Lung (tissue), 12 donors: ENCODE measurements around the gene MOK. TPM values are rescaled to one million over a fixed set of nuclear protein-coding genes. Genes with fewer than 3 reads are reported as not detected.

ENCODE experiments used
- ATAC-seq: fragments of 200-7000 bp; cut with Tn5 transposase; one replicate; pipeline ENCODE4 v1.9.1; 2020; ENCODE audit warnings: moderate number of reproducible peaks; ENCODE audit not compliant: insufficient read depth, low FRiP score
- DNase-seq, 3 donors: peaks; one replicate each; pipeline ENCODE4 v3.0.0-alpha.2; 2013 to 2017
- H3K27ac ChIP-seq, 2 donors: one replicate each; pipeline ENCODE4 v1.5.1; 2013; ENCODE audit warnings: mild to moderate bottlenecking in 2 of 2, moderate library complexity in 2 of 2, control low read depth in 1 of 2, inconsistent platforms in 1 of 2, low read depth in 1 of 2, low read length in 1 of 2
- H3K27me3 ChIP-seq, 3 donors: one replicate each; pipeline ENCODE4 v1.5.1; 2013; ENCODE audit warnings: low read length in 2 of 3; ENCODE audit not compliant: control insufficient read depth in 3 of 3, insufficient read depth in 3 of 3
- H3K36me3 ChIP-seq, 4 donors: one replicate each; pipeline ENCODE4 v1.5.1; 2013; ENCODE audit warnings: low read length in 4 of 4, mild to moderate bottlenecking in 1 of 4, moderate library complexity in 1 of 4; ENCODE audit not compliant: control insufficient read depth in 4 of 4, insufficient read depth in 4 of 4
- H3K4me1 ChIP-seq, 5 donors: one replicate each; pipeline ENCODE4 v1.5.1; 2013; ENCODE audit warnings: low read length in 5 of 5, mild to moderate bottlenecking in 2 of 5, moderate library complexity in 1 of 5; ENCODE audit not compliant: control insufficient read depth in 5 of 5, insufficient read depth in 5 of 5
- H3K4me3 ChIP-seq: one replicate; pipeline ENCODE4 v1.5.1; 2013; ENCODE audit warnings: mild to moderate bottlenecking, control low read depth, moderate library complexity
- H3K9ac ChIP-seq, 2 donors: one replicate each; pipeline ENCODE4 v1.5.1; 2013; ENCODE audit warnings: low read length in 2 of 2, control low read depth in 1 of 2; ENCODE audit not compliant: insufficient read depth in 1 of 2
- H3K9me3 ChIP-seq, 4 donors: one replicate each; pipeline ENCODE4 v1.5.1; 2013; ENCODE audit warnings: low read length in 3 of 4, mild to moderate bottlenecking in 1 of 4, moderate library complexity in 1 of 4; ENCODE audit not compliant: control insufficient read depth in 4 of 4, insufficient read depth in 3 of 4
- WGBS, 2 donors: extraction: QIAGEN DNeasy Blood & Tissue Kit; methylation state at CpG; one replicate each; pipeline ENCODE4 v1.1.7; 2013; 5-methylcytosine and 5-hydroxymethylcytosine counted together
- polyA plus RNA-seq, 2 donors: library from polyadenylated mRNA; stranded (reverse); fragments of 200-250 nt; gene quantifications; one replicate each; pipeline ENCODE4 v1.2.1, GENCODE V29; 2013
- total RNA-seq, 2 donors: library from RNA; depleted of rRNA in 1 of 2; stranded (reverse); fragments of >200 nt in 1 of 2; gene quantifications; one replicate each; pipeline ENCODE4 v1.2.1, GENCODE V29; 2014 to 2021
- TF ChIP-seq, protein P1 (sequence below): IDR thresholded peaks from 2 replicates; pipeline ENCODE4 v1.5.1; 2012; ENCODE audit warnings: mild to moderate bottlenecking; ENCODE audit errors: control extremely low read depth, extremely low read depth
- donor health status: control.
- donor health status: control.
- donor health status: Bipolar disorder and iron deficiency.
- donor health status: healthy.
- donor health status: DM: yes; HTN: yes; CAD: no.

MOK gene
- total and polyA plus RNA-seq, 4 donors = 11.1 to 35.4 (median 25.4) TPM

DNA sequence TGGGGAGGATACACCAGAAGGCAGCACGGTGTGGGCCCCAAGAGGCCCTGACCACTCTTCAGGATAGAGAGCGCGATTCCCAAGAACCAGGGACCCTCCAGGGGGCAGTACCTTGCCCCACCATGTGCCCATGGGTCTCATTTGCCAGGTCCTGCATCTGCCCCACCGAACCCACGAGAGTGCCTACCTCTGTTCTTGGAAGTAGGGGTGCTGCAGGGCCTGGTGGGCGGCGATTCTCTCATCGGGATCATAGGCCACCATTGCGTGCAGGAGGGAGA, 72.7 kb downstream of the MOK start:
- Histone ChIP-seq H3K4me3 (no peak overlapping the region), H3K36me3 (peaks cover 0 to 4% (median 1%) of the 10 kb centered on the region in 4 donors), H3K27me3 (no peaks in the 10 kb centered on the region), H3K27ac (no peak overlapping the region), H3K4me1 (peaks cover 0 to 10% (median 0%) of the 10 kb centered on the region in 5 donors), H3K9ac (no peak overlapping the region), H3K9me3 (no peaks in the 10 kb centered on the region)
- DNase-seq (no peak), ATAC-seq (no peak)
- 86 to 91% methylated on average over 9 of the region's 9 CpGs for WGBS, 2 donors
- TF ChIP-seq, protein P1, sequence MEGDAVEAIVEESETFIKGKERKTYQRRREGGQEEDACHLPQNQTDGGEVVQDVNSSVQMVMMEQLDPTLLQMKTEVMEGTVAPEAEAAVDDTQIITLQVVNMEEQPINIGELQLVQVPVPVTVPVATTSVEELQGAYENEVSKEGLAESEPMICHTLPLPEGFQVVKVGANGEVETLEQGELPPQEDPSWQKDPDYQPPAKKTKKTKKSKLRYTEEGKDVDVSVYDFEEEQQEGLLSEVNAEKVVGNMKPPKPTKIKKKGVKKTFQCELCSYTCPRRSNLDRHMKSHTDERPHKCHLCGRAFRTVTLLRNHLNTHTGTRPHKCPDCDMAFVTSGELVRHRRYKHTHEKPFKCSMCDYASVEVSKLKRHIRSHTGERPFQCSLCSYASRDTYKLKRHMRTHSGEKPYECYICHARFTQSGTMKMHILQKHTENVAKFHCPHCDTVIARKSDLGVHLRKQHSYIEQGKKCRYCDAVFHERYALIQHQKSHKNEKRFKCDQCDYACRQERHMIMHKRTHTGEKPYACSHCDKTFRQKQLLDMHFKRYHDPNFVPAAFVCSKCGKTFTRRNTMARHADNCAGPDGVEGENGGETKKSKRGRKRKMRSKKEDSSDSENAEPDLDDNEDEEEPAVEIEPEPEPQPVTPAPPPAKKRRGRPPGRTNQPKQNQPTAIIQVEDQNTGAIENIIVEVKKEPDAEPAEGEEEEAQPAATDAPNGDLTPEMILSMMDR = no peak

DNA sequence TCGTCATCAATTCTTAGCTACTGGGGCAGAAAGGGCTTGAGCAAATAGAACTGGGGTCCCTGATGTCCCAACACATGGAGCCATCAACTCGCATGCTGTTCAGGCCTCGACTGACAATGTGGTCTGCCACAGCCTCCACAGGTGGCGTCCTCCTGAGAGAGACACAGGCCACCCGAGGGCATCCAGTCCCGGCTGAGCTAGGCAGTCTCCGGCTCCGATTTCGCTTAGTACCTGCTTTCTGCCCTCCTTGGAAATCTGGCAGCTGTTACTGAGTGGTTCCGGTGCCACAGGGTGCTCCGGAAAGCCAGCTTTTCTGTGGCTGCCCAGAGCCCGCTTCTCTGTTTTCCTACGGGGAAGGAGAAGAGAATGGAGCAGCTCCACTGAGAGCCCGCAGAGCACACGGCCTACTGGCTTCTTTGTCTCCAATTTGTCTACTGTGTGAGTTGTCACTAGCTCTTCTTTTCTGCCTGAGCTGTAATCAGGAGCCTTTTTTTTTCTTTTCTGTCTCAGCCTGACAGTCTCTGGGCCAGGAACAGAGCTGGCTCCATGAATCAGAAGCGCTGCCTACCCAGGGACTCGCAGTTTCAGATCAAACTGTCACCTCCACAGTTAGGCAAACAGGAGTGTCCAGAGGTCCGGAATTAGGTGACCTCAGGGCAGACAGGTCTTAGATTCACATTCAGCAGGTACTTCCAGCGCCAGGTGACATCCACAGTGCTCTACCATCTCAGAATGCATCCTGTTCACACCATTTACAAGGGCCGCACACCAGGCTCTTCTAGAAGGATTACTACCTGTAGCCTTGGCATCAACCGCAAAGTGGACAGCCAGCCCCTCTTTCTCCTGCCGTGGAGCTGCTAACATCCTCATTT, 73.3 kb downstream of the MOK start:
- DNase-seq (no peak), ATAC-seq (no peak)
- WGBS, 2 donors = 91 to 94% methylated on average over 22 of the region's 22 CpGs
- Histone ChIP-seq H3K27me3 (no peaks in the 10 kb centered on the region), H3K4me1 (peaks cover 0 to 10% (median 0%) of the 10 kb centered on the region in 5 donors), H3K9ac (no peak overlapping the region), H3K27ac (no peak overlapping the region), H3K4me3 (no peak overlapping the region), H3K36me3 (peaks cover 0 to 4% (median 1%) of the 10 kb centered on the region in 4 donors), H3K9me3 (no peaks in the 10 kb centered on the region)
- TF ChIP-seq, protein P1 = no peak

DNA sequence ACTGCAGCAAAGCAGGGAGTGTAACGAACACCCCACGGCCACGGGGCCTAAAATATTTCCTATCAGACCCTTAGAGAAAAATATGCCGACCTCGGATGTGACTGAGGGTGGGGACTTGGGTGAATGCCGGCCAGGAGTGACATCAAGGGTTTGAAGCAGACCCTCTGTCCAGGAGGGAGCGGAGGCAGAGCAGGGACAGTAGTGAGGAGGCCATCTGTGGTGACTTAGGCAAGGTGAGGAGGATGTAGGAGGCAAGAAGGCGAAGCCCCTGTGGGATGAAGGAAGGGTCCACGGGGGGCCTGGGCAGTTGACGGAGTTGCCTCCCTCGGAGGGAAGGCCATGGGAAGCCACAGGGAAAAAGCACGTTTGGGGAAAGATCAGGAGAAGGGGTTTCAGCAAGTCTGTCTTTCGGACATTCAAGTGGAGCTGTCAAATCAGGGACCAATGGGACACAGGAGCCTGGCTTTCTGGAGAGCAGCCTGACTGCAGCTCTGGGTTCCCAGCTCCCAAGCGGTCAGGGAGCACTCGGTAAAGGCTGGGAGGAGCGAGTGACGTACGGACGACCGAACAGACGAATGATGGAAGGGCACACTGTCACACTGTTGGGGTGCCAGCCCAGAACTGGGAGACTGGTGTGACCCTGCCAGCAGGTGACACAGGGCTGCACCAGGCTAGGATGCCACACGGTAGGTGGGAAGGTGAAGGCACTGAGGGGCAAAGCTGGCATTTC, 74.3 kb downstream of the MOK start:
- DNase-seq (no peak), ATAC-seq (no peak)
- Histone ChIP-seq H3K27me3 (no peaks in the 10 kb centered on the region), H3K4me1 (peaks cover 0 to 10% (median 0%) of the 10 kb centered on the region in 5 donors), H3K9ac (no peak overlapping the region), H3K36me3 (peaks cover 0 to 4% (median 3%) of the 10 kb centered on the region in 4 donors), H3K4me3 (no peak overlapping the region), H3K9me3 (no peaks in the 10 kb centered on the region), H3K27ac (no peak overlapping the region)
- TF ChIP-seq, protein P1 = no peak
- 91 to 96% methylated on average over 22 of the region's 22 CpGs for WGBS, 2 donors
